ENCODE results near the gene CERS2. TPM values are rescaled to one million over a fixed set of nuclear protein-coding genes. Genes with fewer than 3 reads are reported as not detected.
A peak's percentile ranks its signal among the peaks of the same experiment; 100 is the strongest.
"Not testable (repeated sequence)": the region's sequence is repeated elsewhere in the genome, so short reads cannot be mapped to it uniquely, and the experiment has no call there.

CERS2 gene
- total RNA-seq, 2 donors from 2014 or later = 102 to 122 TPM

DNA sequence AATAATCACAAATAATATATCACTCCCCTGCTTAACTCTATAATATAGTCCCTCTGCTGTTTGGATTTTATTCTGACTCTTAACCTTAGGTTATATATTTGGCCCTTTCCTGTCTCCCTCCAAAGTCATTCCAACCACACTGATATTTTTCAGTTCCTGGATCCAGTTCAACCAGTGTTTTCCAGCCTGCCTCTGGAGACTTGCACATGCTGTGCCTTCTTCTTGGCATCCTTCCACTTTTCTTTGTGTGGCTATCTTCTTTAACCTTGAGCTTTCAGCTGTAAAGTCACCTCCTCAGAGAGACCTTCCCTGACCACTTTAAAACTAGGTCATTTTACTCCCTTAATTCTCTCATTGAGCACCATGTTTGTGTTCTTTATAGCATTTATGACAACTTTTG is 19.4 kb downstream of the CERS2 start:
- H3K27ac ChIP-seq = no peak overlapping the region
- TF ChIP-seq CTCF (IDR thresholded peaks at IDR 0.05) = no peak
- H3K4me3 ChIP-seq = no peak overlapping the region
- DNase-seq (ENCODE audit: low spot score) (no peak), ATAC-seq (ENCODE audit: insufficient number of reproducible peaks, low FRiP score, low read depth) (no peak)
- peaks cover 47% of the 10 kb centered on the region for H3K36me3 ChIP-seq
- H3K4me1 ChIP-seq (ENCODE audit: control insufficient read depth in 1 of 2, low read depth in 2 of 2) = no peaks in the 10 kb centered on the region
- H3K27me3 ChIP-seq (replicated peaks; ENCODE audit: insufficient read depth) = no peaks in the 10 kb centered on the region
- no peaks in the 10 kb centered on the region for H3K9me3 ChIP-seq

GRCh38 chr1:150954708-150955107 is 19.9 kb downstream of the CERS2 start:
- no peak overlapping the region for H3K4me3 ChIP-seq
- no peak for ATAC-seq (ENCODE audit: insufficient number of reproducible peaks, low FRiP score, low read depth)
- no peak overlapping the region for H3K27ac ChIP-seq
- H3K9me3 ChIP-seq = no peaks in the 10 kb centered on the region
- no peak for TF ChIP-seq CTCF (IDR thresholded peaks at IDR 0.05)
- no peaks in the 10 kb centered on the region for H3K27me3 ChIP-seq (replicated peaks; ENCODE audit: insufficient read depth)
- DNase-seq (ENCODE audit: low spot score) = no peak
- no peaks in the 10 kb centered on the region for H3K4me1 ChIP-seq (ENCODE audit: control insufficient read depth in 1 of 2, low read depth in 2 of 2)
- peaks cover 42% of the 10 kb centered on the region for H3K36me3 ChIP-seq

DNA sequence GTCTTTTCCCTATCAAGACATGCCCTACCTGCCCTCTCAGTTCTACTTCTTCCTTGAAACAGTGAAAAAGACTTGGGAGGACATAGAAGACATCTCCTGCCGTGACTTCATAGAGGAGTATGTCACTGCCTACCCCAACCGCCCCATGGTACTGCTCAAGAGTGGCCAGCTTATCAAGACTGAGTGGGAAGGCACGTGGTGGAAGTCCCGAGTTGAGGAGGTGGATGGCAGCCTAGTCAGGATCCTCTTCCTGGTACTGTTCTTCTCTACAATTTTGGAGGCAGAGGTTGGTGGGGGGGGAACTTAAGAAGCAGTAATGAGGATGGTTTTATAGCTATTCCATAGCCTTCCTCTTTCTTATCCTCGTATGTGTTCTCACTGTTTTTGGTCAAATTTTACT is 29.8 kb downstream of the CERS2 start:
- no peaks in the 10 kb centered on the region for H3K9me3 ChIP-seq
- no peak for TF ChIP-seq CTCF (IDR thresholded peaks at IDR 0.05)
- H3K27me3 ChIP-seq (replicated peaks; ENCODE audit: insufficient read depth) = no peaks in the 10 kb centered on the region
- peak overlapping the region; percentile 11 to 24 for H3K27ac ChIP-seq
- no peak overlapping the region for H3K4me3 ChIP-seq
- H3K4me1 ChIP-seq (ENCODE audit: control insufficient read depth in 1 of 2, low read depth in 2 of 2) = peaks cover 0 to 7% of the 10 kb centered on the region in 2 donors
- peaks cover 75% of the 10 kb centered on the region for H3K36me3 ChIP-seq
- no peak for DNase-seq (ENCODE audit: low spot score)
- no peak for ATAC-seq (ENCODE audit: insufficient number of reproducible peaks, low FRiP score, low read depth)

DNA sequence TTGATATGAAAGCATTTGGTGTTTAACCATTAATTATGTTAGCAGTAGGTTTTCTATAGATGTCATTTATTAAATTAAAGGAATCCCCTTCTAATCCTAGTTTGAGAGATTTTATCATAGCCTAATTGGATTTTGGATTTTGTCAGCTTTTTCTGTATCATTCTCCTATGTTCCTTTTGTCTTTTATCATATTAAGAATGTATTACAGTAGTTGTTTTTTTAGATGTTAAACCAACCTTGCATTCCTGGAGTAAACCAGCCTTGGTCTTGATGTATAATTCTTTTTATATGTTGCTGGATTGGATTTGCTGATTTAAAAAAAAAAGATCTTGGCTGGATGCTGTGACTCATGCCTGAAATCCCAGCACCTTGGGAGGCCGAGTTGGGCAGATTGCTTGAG is 42.9 kb downstream of the CERS2 start:
- H3K27me3 ChIP-seq (replicated peaks; ENCODE audit: insufficient read depth) = no peaks in the 10 kb centered on the region
- ATAC-seq (ENCODE audit: insufficient number of reproducible peaks, low FRiP score, low read depth) = no peak

GRCh38 chr1:150928775-150929174 is 45.9 kb downstream of the CERS2 start:
- peaks cover 20% of the 10 kb centered on the region for H3K36me3 ChIP-seq
- H3K27me3 ChIP-seq (replicated peaks; ENCODE audit: insufficient read depth); H3K27ac ChIP-seq; ATAC-seq (ENCODE audit: insufficient number of reproducible peaks, low FRiP score, low read depth); H3K4me3 ChIP-seq; DNase-seq (ENCODE audit: low spot score); H3K9me3 ChIP-seq: not testable (repeated sequence)
- peaks cover 5 to 20% of the 10 kb centered on the region in 2 donors for H3K4me1 ChIP-seq (ENCODE audit: control insufficient read depth in 1 of 2, low read depth in 2 of 2)

More for the DNA sequence above, 42.9 kb downstream of the CERS2 start:
- no peak for TF ChIP-seq CTCF (IDR thresholded peaks at IDR 0.05)
- Histone ChIP-seq H3K4me3 (no peak overlapping the region), H3K9me3 (peaks cover 6% of the 10 kb centered on the region), H3K36me3 (peaks cover 23% of the 10 kb centered on the region), H3K4me1 (ENCODE audit: control insufficient read depth in 1 of 2, low read depth in 2 of 2) (peaks cover 4 to 13% of the 10 kb centered on the region in 2 donors), H3K27ac (no peak overlapping the region)
- no peak for DNase-seq (ENCODE audit: low spot score)

- no peak for TF ChIP-seq CTCF (IDR thresholded peaks at IDR 0.05)
- H3K9me3 ChIP-seq = peaks cover 6% of the 10 kb centered on the region
- ATAC-seq (ENCODE audit: insufficient number of reproducible peaks, low FRiP score, low read depth) (no peak), DNase-seq (ENCODE audit: low spot score) (no peak)
- no peaks in the 10 kb centered on the region for H3K27me3 ChIP-seq (replicated peaks; ENCODE audit: insufficient read depth)
- no peak overlapping the region for H3K4me3 ChIP-seq
- peaks cover 5 to 20% of the 10 kb centered on the region in 2 donors for H3K4me1 ChIP-seq (ENCODE audit: control insufficient read depth in 1 of 2, low read depth in 2 of 2)
- H3K36me3 ChIP-seq = peaks cover 20% of the 10 kb centered on the region
- H3K27ac ChIP-seq = no peak overlapping the region
These were observed 46.3 kb downstream of the CERS2 start for GRCh38 chr1:150928286-150928685.

Measured in thoracic aorta (tissue), 2 donors.